ENCODE data around the gene RGS7.

DNA sequence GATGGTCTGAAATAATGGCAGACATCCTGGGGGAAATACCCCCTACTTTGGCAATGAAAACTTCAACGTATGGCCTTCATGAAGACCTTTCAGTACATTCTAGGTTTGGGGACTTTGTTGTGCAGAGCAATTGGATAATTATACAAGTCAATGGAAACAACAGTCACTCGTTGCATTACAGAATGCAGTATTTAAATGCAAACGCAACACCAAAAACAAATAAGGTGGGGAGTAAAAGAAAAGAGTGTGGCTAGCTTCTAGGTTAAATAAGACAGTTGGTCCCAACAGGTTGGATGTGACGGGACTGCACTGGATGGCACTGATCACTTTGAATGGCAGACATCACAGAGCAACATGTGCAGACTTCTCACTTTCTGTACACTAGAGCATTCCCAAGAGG is 386.8 kb downstream of the RGS7 start:
- TF ChIP-seq EP300 (IDR thresholded peaks at IDR 0.05) (no peak), POLR2A (IDR thresholded peaks at IDR 0.05; ENCODE audit: low read depth) (no peak)
- TF ChIP-seq, protein P1, sequence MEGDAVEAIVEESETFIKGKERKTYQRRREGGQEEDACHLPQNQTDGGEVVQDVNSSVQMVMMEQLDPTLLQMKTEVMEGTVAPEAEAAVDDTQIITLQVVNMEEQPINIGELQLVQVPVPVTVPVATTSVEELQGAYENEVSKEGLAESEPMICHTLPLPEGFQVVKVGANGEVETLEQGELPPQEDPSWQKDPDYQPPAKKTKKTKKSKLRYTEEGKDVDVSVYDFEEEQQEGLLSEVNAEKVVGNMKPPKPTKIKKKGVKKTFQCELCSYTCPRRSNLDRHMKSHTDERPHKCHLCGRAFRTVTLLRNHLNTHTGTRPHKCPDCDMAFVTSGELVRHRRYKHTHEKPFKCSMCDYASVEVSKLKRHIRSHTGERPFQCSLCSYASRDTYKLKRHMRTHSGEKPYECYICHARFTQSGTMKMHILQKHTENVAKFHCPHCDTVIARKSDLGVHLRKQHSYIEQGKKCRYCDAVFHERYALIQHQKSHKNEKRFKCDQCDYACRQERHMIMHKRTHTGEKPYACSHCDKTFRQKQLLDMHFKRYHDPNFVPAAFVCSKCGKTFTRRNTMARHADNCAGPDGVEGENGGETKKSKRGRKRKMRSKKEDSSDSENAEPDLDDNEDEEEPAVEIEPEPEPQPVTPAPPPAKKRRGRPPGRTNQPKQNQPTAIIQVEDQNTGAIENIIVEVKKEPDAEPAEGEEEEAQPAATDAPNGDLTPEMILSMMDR (IDR thresholded peaks at IDR 0.05): no peak

Data from esophagus muscularis mucosa (tissue), 4 donors.